HG03520 (cell line): ENCODE measurements around the gene SEBOX.
A peak's percentile ranks its signal among the peaks of the same experiment; 100 is the strongest.

Experiments used
- ATAC-seq: cut with Tn5 transposase; IDR thresholded peaks from one replicate; pipeline ENCODE4 v1.9.1; 2021; ENCODE audit warnings: mild to moderate bottlenecking, moderate library complexity; ENCODE audit not compliant: unreplicated experiment

Gene SEBOX

DNA sequence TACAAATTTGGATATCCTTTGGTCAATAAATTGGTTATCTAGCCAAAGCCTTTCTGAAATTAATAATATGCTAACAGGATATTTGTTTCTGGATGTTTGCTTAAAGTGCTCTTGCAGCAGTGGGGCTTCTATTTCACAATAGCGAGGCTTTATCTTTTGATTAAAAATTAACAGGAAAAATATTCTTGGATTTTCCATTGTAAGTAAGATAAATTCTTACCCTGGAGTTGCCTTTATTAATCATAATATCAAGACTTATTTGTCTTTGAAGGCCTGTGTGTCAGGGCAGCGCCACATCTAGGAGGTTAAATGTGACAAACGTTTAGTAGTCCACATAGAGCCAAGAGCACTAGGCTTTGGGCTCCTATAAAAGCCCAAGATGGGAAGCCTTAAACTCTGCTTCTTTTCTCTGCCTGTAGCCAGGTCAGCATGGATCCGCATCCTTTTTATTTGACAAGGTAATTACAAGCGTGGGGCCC is 40.7 kb downstream of the SEBOX start:
- ATAC-seq, result no peak

DNA sequence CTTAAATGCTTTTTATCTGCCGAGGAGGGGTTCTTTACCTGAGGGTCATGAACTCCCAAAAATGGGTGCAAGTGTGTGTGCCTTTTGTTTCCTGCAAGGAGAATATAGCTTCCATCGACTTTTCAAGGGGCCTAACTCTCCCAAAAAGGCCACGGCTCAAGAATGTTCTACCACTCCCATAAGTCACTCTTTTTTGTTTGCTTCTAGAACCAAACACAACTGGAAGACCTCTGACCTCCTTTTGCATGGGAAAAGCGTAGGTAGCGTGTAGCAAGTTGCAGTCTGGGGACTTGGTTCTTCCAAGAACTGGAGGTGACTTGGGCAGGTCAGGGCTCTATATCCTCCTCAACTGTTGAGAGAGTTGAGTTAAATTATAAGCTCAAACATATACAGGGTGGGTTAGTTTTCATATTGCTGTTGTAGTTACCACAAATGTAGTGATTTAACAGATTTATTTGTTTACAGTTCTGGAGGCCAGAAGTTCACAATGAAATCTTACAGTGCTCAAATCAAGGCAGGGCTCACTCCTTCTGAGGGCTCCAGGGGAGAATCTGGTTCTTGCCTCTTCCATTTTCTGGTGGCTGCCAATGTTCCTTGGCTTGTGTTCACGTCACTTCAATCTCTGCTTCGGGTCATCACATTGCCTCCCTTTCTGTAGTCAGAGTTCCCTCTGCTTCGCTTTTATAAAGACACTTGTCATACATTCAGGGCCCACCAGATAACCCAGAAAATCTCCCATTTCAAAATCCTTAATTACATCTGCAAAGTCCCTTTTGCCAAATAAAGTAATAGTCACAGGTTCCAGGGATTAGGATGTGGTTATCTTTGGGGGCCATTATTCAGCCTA is 44.6 kb downstream of the SEBOX start:
- no peak for ATAC-seq

DNA sequence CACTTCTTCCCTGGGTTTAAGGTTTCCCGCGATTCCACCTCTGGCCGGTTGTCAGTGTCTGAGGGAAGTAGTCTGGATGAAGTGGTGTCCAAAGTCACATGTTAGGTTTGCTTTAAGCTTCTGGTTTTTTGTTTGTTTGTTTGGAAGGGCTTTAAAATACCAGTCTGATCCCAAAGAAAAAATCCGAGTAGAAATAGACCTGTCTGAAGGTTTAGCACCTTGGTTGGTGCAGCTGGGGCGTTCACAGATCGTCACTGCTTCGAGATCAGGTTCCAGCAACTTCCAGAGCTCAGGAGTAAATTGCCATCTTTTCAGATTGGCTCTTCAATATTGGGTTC is 45.4 kb downstream of the SEBOX start:
- no peak for ATAC-seq

DNA sequence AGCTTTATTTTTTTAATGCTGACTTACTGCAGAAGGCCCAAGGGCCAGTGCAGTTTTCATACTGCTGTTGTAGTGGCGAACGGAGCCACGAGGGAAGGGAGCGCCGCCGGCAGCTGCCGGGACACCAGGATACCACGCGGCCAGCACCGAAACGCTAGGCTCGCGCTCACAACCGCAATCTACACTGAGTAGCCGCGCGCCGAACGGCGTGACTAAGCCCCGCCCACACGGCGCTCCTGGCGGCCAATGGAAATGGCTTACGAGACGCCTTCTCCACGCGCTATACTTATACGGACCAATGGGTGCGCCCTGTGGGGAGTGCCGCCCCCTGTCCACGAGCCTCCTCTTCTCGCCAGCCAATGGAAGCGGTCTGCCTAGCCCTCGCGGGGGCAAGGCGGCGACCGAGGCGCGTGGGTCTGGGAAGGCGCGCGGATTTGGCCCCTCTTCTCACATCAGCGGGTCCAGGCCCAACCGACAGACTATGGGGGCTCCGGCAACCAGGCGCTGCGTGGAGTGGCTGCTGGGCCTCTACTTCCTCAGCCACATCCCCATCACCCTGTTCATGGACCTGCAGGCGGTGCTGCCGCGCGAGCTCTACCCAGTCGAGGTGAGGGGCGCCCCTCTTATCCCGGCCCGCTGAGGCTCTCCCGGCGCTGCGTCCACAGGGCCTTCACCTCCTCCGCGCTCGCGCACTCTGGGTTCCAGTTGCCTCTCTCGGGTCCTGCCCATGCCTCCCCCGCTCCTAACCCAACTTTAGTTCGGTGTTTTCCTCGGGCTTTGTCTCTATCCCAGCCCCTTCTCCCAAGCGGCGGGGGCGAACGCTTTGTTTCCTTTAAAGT is 46.0 kb downstream of the SEBOX start, which contains the start of gene TMEM97:
TSS of gene TMEM97 (plus strand) at position 442 of the 839 bp plus-strand sequence. CDS start at position 482, 40 bp downstream.
- peak; percentile 92 for ATAC-seq

DNA sequence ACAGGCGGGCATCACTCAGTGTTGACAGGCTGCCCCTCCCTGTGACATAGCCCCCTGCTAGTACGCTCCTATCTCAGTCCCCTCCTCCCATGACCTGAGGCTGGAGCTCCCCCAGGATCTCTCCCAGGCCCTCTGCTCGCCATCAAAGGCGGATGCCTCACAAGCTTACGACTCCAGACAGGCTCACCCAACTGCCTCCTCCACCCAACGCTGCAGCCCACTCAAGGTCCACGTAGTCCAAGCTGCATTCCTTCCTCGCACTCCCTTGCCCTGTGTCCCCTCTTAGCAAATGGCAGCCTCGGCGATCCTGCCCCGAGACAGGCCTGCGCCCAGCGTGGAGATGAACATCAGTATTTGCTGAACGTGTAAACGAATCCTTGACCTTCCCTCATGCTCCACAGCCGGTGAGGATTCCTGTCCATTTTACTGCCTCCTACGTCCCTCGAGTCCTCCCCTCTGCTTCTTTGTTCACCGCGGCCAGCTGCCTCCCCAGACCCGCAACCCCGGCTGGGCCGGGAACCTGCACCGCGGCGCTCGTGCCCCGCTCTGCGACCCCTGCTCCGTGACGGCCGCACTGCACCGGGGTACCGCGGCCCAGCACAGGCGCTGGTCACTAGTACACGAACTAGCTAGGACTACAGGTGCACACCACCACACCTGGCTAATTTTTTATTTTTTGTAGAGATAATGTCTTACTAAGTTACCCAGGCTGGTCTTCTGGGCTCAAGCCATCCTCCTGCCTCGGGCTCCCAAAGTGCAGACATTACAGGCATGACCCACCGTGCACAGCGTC is 46.8 kb downstream of the SEBOX start:
- no peak for ATAC-seq

DNA sequence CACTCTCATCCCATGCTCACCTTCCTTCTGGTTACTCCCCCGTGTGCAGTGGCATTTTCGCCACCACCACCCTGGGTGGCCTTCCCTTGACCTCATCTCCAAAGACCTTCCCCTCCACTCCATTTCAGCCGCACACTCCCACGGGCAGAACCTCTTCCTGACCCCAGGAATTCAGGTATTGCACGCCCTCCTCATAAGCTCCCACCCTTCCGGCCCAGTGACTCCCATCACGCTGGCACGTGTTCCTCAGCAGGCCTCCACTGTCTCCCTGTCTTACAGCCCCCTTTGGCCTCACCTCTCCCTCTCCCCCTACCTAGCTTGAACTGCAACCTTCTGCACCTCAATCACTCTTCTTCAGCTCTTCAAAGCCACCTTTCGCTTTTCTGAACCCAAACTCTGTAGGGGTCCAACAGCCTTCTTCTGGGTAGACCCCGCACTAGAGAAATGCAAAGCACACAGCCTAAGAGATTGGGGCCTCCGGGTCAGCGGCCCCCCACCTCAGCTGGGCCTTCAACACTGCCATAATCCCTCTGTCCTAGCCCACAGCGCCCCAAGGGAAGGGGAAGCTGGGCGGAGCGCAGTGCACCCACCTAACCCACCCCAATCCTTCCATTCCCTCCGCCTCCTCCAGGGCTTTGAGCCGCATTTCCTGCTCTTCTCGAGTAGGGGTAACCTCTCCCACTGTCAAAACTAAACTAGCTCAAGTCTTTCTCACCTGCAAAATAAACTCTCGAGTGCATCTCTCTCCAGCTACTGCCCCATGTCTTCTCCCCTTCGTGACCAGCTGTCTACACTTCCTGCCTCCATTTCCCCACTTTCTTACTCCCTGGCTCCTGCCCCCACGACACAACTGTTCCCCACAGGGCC is 47.7 kb downstream of the SEBOX start:
- ATAC-seq, result no peak

DNA sequence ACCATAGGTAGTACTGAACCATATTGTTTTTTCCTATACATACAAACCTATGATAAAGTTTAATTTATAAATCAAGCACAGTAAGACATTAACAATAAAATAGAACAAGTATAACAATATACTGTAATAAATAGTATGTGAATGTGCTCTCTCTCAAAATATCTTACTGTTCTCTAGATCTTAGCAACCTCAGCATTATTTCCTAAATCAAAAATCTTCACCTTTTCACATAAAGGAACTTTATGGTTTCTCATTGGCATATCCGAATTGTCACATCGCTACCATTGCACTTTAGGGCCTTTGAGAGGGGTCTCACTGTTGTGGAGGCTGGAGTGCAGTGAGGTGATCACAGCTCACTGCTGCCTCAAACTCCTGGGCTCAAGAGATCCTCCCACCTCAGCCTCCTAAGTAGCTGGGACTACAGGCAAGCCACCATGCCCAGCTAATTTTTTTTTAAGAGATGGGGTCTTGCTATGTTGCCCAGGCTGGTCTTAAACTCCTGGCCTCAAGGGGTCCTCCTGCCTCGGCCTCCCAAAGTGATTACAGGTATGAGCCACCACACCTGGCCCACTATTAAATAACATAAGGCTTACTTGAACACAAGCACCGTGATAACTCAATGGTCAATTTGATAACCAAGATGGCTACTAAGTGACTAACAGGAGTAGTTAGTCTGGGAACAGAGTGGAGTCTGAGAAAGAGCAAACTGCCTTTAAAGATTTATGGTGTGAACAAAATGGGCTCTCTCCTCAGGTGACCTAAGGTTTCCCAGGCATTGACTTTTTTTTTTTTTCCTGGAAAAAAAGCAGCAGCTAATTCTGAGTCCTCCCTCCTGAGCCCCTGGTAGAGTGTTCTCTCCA is 48.9 kb downstream of the SEBOX start:
- no peak for ATAC-seq

DNA sequence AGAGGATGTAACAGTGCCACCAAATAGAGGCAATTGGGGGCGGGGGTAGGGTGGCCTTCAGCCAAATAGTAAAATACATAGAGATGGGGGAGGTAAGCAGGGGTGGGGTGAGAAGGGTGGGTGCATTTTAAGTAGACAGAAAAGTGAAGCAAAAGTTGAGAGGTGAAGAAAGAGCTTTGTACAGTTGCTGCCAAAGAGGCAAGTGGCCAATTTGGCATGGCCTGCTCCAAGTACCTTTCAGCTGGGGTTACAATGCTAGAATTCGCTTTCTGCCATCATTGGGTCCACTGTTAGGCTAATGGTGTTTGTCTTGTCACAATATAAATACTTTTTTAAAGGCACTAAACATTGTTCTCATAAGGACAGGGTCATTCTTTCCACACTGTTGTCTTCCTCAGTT is 51.2 kb downstream of the SEBOX start:
- no peak for ATAC-seq
